ENCODE measurements around the gene ZFP1. TPM values are rescaled to one million over a fixed set of nuclear protein-coding genes. Genes with fewer than 3 reads are reported as not detected.

ZFP1 gene
- total RNA-seq, 2 experiments from 2014 or later, result 23.9 to 25.0 TPM

DNA sequence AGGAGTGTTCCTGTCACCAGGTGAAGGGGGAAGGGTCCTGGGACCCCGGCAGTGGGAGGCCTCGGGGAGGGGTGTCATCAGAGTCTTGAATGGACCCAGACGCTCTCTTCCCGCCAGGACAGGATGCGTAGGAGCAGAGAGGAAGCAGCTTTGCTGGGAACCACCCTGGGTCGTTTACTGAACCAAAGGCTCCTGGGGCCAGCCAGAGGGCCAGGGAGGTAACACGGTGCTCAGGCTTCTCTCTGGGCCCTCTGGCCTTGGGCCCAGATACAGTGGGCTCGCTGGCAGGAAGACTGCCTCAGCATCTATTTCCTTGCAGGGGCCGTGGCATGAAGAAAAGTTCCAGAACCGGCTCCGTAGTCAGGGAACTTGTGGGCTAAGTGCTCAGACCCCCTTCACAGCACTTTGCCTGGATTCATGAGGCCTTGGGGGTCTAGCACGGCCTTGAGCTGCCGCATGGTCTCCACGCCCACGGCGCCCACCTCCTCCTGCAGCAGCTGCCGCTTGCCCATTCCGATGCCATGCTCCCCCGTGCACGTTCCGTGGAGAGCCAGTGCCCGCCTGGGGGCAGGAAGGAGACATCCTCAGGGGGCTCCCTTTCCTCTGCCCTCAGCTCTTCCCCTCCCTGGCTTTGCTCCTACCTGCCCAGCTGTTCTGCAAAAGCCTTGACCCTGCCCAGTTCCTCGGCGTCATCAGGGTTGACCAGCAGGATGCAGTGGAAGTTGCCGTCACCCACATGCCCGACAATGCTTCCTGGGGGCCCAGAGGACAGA lies 36.2 kb upstream of the ZFP1 start:
- no peaks in the 10 kb centered on the region for H3K36me3 ChIP-seq (ENCODE audit: insufficient read depth, low read length)
- intact Hi-C loops (cut with micrococcal nuclease; ENCODE audit: unreplicated experiment), result loop anchor here (1.0 to 2.0 kb wide), 5 partner anchors 37 to 403 kb away; no protein-coding TSS in a partner anchor
- no peak for DNase-seq (ENCODE audit: low spot score)
- H3K4me3 ChIP-seq (ENCODE audit: low read depth, low read length, poor library complexity, severe bottlenecking), result no peak overlapping the region
- no TSS peak for BruUV-seq (replicated peaks)
- peaks cover 47% of the 10 kb centered on the region for H3K4me1 ChIP-seq (ENCODE audit: insufficient read depth, low read length, poor library complexity, severe bottlenecking)
- no peak overlapping the region for H2AFZ ChIP-seq (ENCODE audit: low read length)
- H3K27ac ChIP-seq (ENCODE audit: low read depth, low read length, poor library complexity, severe bottlenecking), result no peak overlapping the region
- no peaks in the 10 kb centered on the region for H3K9me3 ChIP-seq (ENCODE audit: low read length)
- no peak for TF ChIP-seq CTCF (conservative IDR thresholded peaks at IDR 0.05; ENCODE audit: low read length)
- no peak for TF ChIP-seq EZH2phosphoT487 (IDR thresholded peaks at IDR 0.05; ENCODE audit: borderline replicate concordance, low read depth, low read length)
- no peaks in the 10 kb centered on the region for H3K79me2 ChIP-seq (ENCODE audit: insufficient read depth, low read depth, low read length)
- no peaks in the 10 kb centered on the region for H3K9me2 ChIP-seq (ENCODE audit: insufficient read depth, low read length)
- CTCF ChIA-PET (ENCODE audit: unreplicated experiment), result interaction anchor here (0.9 to 4.0 kb wide), 5 partner anchors 114 to 415 kb away, joined by 3 to 30 read pairs (median 4); partner anchors contain the start of genes WDR59 and ZNRF1
- POLR2A ChIA-PET, result interaction anchor here (0.6 to 1.6 kb wide), 9 partner anchors 8 to 407 kb away, joined by 3 to 8 read pairs (median 3); partner anchors contain the start of genes WDR59 and ZNRF1
- no peaks in the 10 kb centered on the region for H4K20me1 ChIP-seq (ENCODE audit: insufficient read depth, low read length)
- no peak overlapping the region for H3K4me2 ChIP-seq (ENCODE audit: low read length)

DNA sequence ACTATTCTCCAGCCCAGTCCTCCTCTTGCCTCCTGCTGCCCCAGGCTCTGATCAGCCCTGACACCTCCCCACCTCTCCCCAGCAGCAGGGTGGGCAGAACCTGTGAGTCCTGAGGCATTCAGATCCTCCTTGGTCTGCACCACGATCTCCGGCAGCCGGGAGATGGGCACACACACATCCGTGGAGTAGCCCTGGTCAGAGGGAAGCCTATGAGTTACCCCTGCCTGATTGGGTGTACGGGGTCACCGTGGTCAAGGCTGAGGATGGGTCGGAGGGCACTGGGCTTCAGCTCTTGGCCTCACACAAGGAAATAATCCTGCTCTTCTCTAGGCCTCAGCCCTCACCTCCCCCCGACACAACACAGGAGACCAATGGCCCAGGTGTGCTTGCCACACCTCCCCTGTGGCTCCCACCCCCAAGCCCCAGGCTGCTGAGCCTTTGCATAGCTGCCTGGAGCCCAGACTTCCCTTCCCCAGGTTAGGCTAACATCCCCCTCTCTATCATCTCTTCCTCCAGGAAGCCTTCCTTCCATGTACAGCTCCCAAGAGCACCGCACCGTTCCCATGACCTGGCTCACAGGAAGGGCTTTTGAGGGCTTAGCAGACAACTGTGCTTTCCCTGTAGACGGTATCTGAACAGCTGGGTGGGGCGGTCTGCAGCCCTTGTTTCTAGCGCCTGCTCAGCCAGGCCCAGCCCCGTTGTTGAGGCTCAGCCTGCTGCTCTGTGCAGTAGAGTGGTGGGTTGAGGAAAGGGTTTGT lies 35.4 kb upstream of the ZFP1 start:
- TF ChIP-seq CTCF (conservative IDR thresholded peaks at IDR 0.05; ENCODE audit: low read length) (no peak), EZH2phosphoT487 (IDR thresholded peaks at IDR 0.05; ENCODE audit: borderline replicate concordance, low read depth, low read length) (no peak)
- no peak overlapping the region for H3K4me3 ChIP-seq (ENCODE audit: low read depth, low read length, poor library complexity, severe bottlenecking)
- H3K27ac ChIP-seq (ENCODE audit: low read depth, low read length, poor library complexity, severe bottlenecking), result no peak overlapping the region
- H3K79me2 ChIP-seq (ENCODE audit: insufficient read depth, low read depth, low read length), result no peaks in the 10 kb centered on the region
- H3K9me3 ChIP-seq (ENCODE audit: low read length), result no peaks in the 10 kb centered on the region
- intact Hi-C loops (cut with micrococcal nuclease; ENCODE audit: unreplicated experiment), result no loop called here
- no peak for DNase-seq (ENCODE audit: low spot score)
- no peaks in the 10 kb centered on the region for H3K9me2 ChIP-seq (ENCODE audit: insufficient read depth, low read length)
- H3K4me1 ChIP-seq (ENCODE audit: insufficient read depth, low read length, poor library complexity, severe bottlenecking), result peaks cover 41% of the 10 kb centered on the region
- BruUV-seq (replicated peaks), result no TSS peak
- POLR2A ChIA-PET, result interaction anchor here (1.1 kb wide), 1 partner anchor 117 kb away, joined by 6 read pairs; no protein-coding TSS in a partner anchor
- no peak overlapping the region for H3K4me2 ChIP-seq (ENCODE audit: low read length)
- no peaks in the 10 kb centered on the region for H3K36me3 ChIP-seq (ENCODE audit: insufficient read depth, low read length)
- CTCF ChIA-PET (ENCODE audit: unreplicated experiment), result no interaction called here
- no peaks in the 10 kb centered on the region for H4K20me1 ChIP-seq (ENCODE audit: insufficient read depth, low read length)
- H2AFZ ChIP-seq (ENCODE audit: low read length), result no peak overlapping the region
